Measurements from ENCODE around the gene PIP5K1B. TPM values are rescaled to one million over a fixed set of nuclear protein-coding genes. Genes with fewer than 3 reads are reported as not detected.

PIP5K1B gene
- total and polyA plus RNA-seq, 2 of the 13 experiments (the other 11 are each of a cell fraction or from before 2014, with no cell fraction given): 15.8 to 17.5 TPM

DNA sequence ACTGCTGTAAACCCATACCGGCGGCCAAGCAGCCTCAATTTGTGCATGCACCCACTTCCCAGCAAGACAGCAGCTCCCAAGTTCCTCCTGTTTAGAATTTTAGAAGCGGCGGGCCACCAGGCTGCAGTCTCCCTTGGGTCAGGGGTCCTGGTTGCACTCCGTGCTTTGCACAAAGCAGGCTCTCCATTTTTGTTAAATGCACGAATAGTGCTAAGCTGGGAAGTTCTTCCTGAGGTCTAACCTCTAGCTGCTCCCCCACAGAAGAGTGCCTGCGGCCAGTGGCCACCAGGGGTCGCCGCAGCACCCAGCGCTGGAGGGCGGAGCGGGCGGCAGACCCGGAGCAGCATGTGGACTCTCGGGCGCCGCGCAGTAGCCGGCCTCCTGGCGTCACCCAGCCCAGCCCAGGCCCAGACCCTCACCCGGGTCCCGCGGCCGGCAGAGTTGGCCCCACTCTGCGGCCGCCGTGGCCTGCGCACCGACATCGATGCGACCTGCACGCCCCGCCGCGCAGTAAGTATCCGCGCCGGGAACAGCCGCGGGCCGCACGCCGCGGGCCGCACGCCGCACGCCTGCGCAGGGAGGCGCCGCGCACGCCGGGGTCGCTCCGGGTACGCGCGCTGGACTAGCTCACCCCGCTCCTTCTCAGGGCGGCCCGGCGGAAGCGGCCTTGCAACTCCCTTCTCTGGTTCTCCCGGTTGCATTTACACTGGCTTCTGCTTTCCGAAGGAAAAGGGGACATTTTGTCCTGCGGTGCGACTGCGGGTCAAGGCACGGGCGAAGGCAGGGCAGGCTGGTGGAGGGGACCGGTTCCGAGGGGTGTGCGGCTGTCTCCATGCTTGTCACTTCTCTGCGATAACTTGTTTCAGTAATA lies 330.6 kb downstream of the PIP5K1B start, which contains the start of gene FXN (continued):
- TF ChIP-seq CCAR2 (optimal IDR thresholded peaks at IDR 0.05; ENCODE audit: low read depth, low read length) (no peak), ZNF251 (CRISPR knock-in tag; IDR thresholded peaks at IDR 0.05) (no peak), DNMT1 (CRISPR knock-in tag; IDR thresholded peaks at IDR 0.05) (no peak; the same call in 1 of the 2 replicates), NONO (IDR thresholded peaks at IDR 0.05) (no peak), NONO (CRISPR knock-in tag; conservative IDR thresholded peaks at IDR 0.05) (peak; percentile 83), ZNF274 (CRISPR knock-in tag; IDR thresholded peaks at IDR 0.05) (no peak), ZNF354B (CRISPR knock-in tag; IDR thresholded peaks at IDR 0.05) (no peak), CCDC6 (CRISPR knock-in tag; IDR thresholded peaks at IDR 0.05) (peak; percentile 90), ZNF430 (CRISPR knock-in tag; IDR thresholded peaks at IDR 0.05) (no peak), FOXK2 (IDR thresholded peaks at IDR 0.05) (no peak), ZNF12 (CRISPR knock-in tag; IDR thresholded peaks at IDR 0.05) (0 out of 2 replicates have a peak, but pooled peaks have one; percentile 12), DMAP1 (CRISPR knock-in tag; IDR thresholded peaks at IDR 0.05) (peak; percentile 90), SNAPC2 (CRISPR knock-in tag; IDR thresholded peaks at IDR 0.05) (no peak), ZNF567 (CRISPR knock-in tag; IDR thresholded peaks at IDR 0.05; ENCODE audit: borderline replicate concordance) (no peak), ZNF615 (CRISPR knock-in tag; IDR thresholded peaks at IDR 0.05; ENCODE audit: borderline replicate concordance) (no peak), ZNF891 (CRISPR knock-in tag; IDR thresholded peaks at IDR 0.05) (peak; percentile 34; the same call in 1 of the 2 replicates), MZF1 (CRISPR knock-in tag; IDR thresholded peaks at IDR 0.05; ENCODE audit: borderline replicate concordance) (no peak)
- TF ChIP-seq, protein P1, sequence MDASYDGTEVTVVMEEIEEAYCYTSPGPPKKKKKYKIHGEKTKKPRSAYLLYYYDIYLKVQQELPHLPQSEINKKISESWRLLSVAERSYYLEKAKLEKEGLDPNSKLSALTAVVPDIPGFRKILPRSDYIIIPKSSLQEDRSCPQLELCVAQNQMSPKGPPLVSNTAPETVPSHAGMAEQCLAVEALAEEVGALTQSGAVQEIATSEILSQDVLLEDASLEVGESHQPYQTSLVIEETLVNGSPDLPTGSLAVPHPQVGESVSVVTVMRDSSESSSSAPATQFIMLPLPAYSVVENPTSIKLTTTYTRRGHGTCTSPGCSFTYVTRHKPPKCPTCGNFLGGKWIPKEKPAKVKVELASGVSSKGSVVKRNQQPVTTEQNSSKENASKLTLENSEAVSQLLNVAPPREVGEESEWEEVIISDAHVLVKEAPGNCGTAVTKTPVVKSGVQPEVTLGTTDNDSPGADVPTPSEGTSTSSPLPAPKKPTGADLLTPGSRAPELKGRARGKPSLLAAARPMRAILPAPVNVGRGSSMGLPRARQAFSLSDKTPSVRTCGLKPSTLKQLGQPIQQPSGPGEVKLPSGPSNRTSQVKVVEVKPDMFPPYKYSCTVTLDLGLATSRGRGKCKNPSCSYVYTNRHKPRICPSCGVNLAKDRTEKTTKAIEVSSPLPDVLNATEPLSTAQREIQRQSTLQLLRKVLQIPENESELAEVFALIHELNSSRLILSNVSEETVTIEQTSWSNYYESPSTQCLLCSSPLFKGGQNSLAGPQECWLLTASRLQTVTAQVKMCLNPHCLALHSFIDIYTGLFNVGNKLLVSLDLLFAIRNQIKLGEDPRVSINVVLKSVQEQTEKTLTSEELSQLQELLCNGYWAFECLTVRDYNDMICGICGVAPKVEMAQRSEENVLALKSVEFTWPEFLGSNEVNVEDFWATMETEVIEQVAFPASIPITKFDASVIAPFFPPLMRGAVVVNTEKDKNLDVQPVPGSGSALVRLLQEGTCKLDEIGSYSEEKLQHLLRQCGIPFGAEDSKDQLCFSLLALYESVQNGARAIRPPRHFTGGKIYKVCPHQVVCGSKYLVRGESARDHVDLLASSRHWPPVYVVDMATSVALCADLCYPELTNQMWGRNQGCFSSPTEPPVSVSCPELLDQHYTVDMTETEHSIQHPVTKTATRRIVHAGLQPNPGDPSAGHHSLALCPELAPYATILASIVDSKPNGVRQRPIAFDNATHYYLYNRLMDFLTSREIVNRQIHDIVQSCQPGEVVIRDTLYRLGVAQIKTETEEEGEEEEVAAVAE (CRISPR knock-in tag; IDR thresholded peaks at IDR 0.05; ENCODE audit: borderline replicate concordance): peak; percentile 64; the same call in 1 of the 2 replicates
- TF ChIP-seq, protein P2, sequence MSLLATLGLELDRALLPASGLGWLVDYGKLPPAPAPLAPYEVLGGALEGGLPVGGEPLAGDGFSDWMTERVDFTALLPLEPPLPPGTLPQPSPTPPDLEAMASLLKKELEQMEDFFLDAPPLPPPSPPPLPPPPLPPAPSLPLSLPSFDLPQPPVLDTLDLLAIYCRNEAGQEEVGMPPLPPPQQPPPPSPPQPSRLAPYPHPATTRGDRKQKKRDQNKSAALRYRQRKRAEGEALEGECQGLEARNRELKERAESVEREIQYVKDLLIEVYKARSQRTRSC (CRISPR knock-in tag; IDR thresholded peaks at IDR 0.05; ENCODE audit: low read depth): no peak
- TF ChIP-seq, protein P3, sequence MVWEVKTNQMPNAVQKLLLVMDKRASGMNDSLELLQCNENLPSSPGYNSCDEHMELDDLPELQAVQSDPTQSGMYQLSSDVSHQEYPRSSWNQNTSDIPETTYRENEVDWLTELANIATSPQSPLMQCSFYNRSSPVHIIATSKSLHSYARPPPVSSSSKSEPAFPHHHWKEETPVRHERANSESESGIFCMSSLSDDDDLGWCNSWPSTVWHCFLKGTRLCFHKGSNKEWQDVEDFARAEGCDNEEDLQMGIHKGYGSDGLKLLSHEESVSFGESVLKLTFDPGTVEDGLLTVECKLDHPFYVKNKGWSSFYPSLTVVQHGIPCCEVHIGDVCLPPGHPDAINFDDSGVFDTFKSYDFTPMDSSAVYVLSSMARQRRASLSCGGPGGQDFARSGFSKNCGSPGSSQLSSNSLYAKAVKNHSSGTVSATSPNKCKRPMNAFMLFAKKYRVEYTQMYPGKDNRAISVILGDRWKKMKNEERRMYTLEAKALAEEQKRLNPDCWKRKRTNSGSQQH (CRISPR knock-in tag; IDR thresholded peaks at IDR 0.05; ENCODE audit: low read depth): 0 out of 2 replicates have a peak, but pooled peaks have one; percentile 14
- TF ChIP-seq, protein P4, sequence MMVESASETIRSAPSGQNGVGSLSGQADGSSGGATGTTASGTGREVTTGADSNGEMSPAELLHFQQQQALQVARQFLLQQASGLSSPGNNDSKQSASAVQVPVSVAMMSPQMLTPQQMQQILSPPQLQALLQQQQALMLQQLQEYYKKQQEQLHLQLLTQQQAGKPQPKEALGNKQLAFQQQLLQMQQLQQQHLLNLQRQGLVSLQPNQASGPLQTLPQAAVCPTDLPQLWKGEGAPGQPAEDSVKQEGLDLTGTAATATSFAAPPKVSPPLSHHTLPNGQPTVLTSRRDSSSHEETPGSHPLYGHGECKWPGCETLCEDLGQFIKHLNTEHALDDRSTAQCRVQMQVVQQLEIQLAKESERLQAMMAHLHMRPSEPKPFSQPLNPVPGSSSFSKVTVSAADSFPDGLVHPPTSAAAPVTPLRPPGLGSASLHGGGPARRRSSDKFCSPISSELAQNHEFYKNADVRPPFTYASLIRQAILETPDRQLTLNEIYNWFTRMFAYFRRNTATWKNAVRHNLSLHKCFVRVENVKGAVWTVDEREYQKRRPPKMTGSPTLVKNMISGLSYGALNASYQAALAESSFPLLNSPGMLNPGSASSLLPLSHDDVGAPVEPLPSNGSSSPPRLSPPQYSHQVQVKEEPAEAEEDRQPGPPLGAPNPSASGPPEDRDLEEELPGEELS (CRISPR knock-in tag; IDR thresholded peaks at IDR 0.05): no peak; the same call in 1 of the 2 replicates
